Body of pancreas (tissue), 4 donors: ENCODE results near the gene GMDS.

Source experiments
- POLR2A ChIP-seq, 3 donors: fragments of 450-650 bp; IDR thresholded peaks; one replicate each; pipeline ENCODE4 v1.6.1; 2016; ENCODE audit warnings: antibody characterized with exemption in 3 of 3, mild to moderate bottlenecking in 2 of 3
- TF ChIP-seq, protein P1 (sequence below), 7 experiments: fragments of 450-650 bp in 4 of 7; fragments of 200-600 bp in 3 of 7; sonication (generic) in 3 of 7; IDR thresholded peaks; one replicate each; pipeline ENCODE4 v1.5.1; 2016 to 2019; ENCODE audit warnings: antibody characterized with exemption in 7 of 7

DNA sequence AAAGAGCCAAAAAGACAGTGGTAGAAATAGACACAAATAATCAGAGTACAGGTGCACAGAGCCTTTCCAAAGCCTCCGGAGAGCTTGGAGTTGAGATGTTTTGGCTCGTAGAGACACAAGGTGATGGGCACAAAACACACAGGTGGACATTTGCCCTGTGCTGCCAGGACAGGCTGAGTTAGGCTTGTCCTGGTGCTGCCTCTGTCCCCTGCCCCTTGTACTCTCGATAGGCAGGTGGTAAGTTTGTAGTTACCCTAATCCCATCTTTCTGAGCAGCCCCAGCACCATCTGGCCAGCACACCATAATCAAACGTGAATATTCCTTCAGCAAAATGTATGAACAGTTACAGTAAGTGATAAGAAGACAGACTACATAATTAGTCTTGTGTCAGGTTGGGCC lies 540.2 kb downstream of the GMDS start:
- TF ChIP-seq, protein P1, sequence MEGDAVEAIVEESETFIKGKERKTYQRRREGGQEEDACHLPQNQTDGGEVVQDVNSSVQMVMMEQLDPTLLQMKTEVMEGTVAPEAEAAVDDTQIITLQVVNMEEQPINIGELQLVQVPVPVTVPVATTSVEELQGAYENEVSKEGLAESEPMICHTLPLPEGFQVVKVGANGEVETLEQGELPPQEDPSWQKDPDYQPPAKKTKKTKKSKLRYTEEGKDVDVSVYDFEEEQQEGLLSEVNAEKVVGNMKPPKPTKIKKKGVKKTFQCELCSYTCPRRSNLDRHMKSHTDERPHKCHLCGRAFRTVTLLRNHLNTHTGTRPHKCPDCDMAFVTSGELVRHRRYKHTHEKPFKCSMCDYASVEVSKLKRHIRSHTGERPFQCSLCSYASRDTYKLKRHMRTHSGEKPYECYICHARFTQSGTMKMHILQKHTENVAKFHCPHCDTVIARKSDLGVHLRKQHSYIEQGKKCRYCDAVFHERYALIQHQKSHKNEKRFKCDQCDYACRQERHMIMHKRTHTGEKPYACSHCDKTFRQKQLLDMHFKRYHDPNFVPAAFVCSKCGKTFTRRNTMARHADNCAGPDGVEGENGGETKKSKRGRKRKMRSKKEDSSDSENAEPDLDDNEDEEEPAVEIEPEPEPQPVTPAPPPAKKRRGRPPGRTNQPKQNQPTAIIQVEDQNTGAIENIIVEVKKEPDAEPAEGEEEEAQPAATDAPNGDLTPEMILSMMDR (IDR thresholded peaks at IDR 0.05), result no peak
- TF ChIP-seq POLR2A (IDR thresholded peaks at IDR 0.05), result no peak
